SK-N-SH treated with all-trans-retinoic acid at 6 μM for 48 hours (cell line): ENCODE data around the gene CCM2.

Experiments used
- ATAC-seq: fragments of 200-7000 bp; cut with Tn5 transposase; 3 replicates; pipeline ENCODE4 v1.9.1; 2020; ENCODE audit warnings: mild to moderate bottlenecking, moderate library complexity
- ARNTL ChIP-seq: fragments of 450-650 bp; formaldehyde crosslinking; IDR thresholded peaks from 2 replicates; pipeline ENCODE4 v1.5.0; 2020; ENCODE audit warnings: low read depth, mild to moderate bottlenecking, moderate library complexity, borderline replicate concordance
- BACH2 ChIP-seq: fragments of 250-450 bp; sonication (Bioruptor Pico); IDR thresholded peaks from 2 replicates; pipeline ENCODE4 v1.9.0; 2021; ENCODE audit warnings: mild to moderate bottlenecking, borderline replicate concordance
- CREB5 ChIP-seq: fragments of 250-450 bp; sonication (Bioruptor Pico); IDR thresholded peaks from 2 replicates; pipeline ENCODE4 v1.5.1; 2020; ENCODE audit warnings: low read depth, mild to moderate bottlenecking, moderate library complexity
- CSDC2 ChIP-seq: fragments of 250-450 bp; sonication (Bioruptor Pico); IDR thresholded peaks from 2 replicates; pipeline ENCODE4 v1.5.0; 2020; ENCODE audit warnings: mild to moderate bottlenecking, moderate library complexity
- ESRRG ChIP-seq: fragments of 250-450 bp; sonication (Bioruptor Pico); IDR thresholded peaks from 2 replicates; pipeline ENCODE4 v1.6.1; 2021; ENCODE audit warnings: mild to moderate bottlenecking
- GLIS3 ChIP-seq: fragments of 250-450 bp; sonication (Bioruptor Pico); IDR thresholded peaks from 2 replicates; pipeline ENCODE4 v1.5.0; 2020; ENCODE audit warnings: mild to moderate bottlenecking, moderate library complexity
- OSR1 ChIP-seq: fragments of 250-450 bp; sonication (Bioruptor Pico); IDR thresholded peaks from 2 replicates; pipeline ENCODE4 v1.8.0; 2022; ENCODE audit warnings: moderate library complexity, mild to moderate bottlenecking, inconsistent platforms
- PATZ1 ChIP-seq: fragments of 250-450 bp; sonication (Bioruptor Pico); IDR thresholded peaks from 2 replicates; pipeline ENCODE4 v1.8.0; 2020; ENCODE audit warnings: mild to moderate bottlenecking, moderate library complexity, borderline replicate concordance
- RARB ChIP-seq: fragments of 250-450 bp; sonication (Bioruptor Pico); IDR thresholded peaks from 2 replicates; pipeline ENCODE4 v1.8.0; 2021; ENCODE audit warnings: mild to moderate bottlenecking, moderate library complexity
- SNAI2 ChIP-seq: fragments of 250-450 bp; sonication (Bioruptor Pico); IDR thresholded peaks from 2 replicates; pipeline ENCODE4 v1.5.0; 2020; ENCODE audit warnings: mild to moderate bottlenecking, moderate library complexity
- TCF4 ChIP-seq: fragments of 250-450 bp; sonication (Bioruptor Pico); IDR thresholded peaks from 2 replicates; pipeline ENCODE4 v1.8.0; 2021; ENCODE audit warnings: mild to moderate bottlenecking, moderate library complexity, borderline replicate concordance
- TOX ChIP-seq: fragments of 250-450 bp; sonication (Bioruptor Pico); IDR thresholded peaks from 2 replicates; pipeline ENCODE4 v1.8.0; 2021; ENCODE audit warnings: mild to moderate bottlenecking, moderate library complexity, borderline replicate concordance
- TSHZ2 ChIP-seq: fragments of 250-450 bp; sonication (Bioruptor Pico); IDR thresholded peaks from 2 replicates; pipeline ENCODE4 v1.5.0; 2020; ENCODE audit warnings: mild to moderate bottlenecking, moderate library complexity
- ZC3H10 ChIP-seq: fragments of 250-450 bp; sonication (Bioruptor Pico); IDR thresholded peaks from 2 replicates; pipeline ENCODE4 v1.5.1; 2021; ENCODE audit warnings: mild to moderate bottlenecking, moderate library complexity
- ZFP3 ChIP-seq: fragments of 250-450 bp; sonication (Bioruptor Pico); IDR thresholded peaks from 2 replicates; pipeline ENCODE4 v1.5.0; 2020; ENCODE audit warnings: mild to moderate bottlenecking, moderate library complexity
- ZFP30 ChIP-seq: fragments of 450-650 bp; formaldehyde crosslinking; IDR thresholded peaks from 2 replicates; pipeline ENCODE4 v1.5.0; 2022; ENCODE audit warnings: mild to moderate bottlenecking, moderate library complexity
- ZNF565 ChIP-seq: fragments of 450-650 bp; formaldehyde crosslinking; conservative IDR thresholded peaks from 2 replicates; pipeline ENCODE4 v1.5.0; 2020; ENCODE audit warnings: low read depth, mild to moderate bottlenecking, moderate library complexity
- ZNF70 ChIP-seq: fragments of 450-650 bp; formaldehyde crosslinking; IDR thresholded peaks from 2 replicates; pipeline ENCODE4 v1.5.0; 2020; ENCODE audit warnings: mild to moderate bottlenecking, moderate library complexity
- ZNF8 ChIP-seq: fragments of 450-650 bp; formaldehyde crosslinking; IDR thresholded peaks from 2 replicates; pipeline ENCODE4 v1.5.0; 2020; ENCODE audit warnings: mild to moderate bottlenecking, moderate library complexity

The CCM2 gene

GRCh38 chr7:45078125-45078681 lies 78.2 kb downstream of the CCM2 start:
- no peak for ATAC-seq
- no peak for TF ChIP-seq TOX
- TF ChIP-seq ZNF565, result no peak
- no peak for TF ChIP-seq ARNTL (CRISPR knock-in tag)
- no peak for TF ChIP-seq BACH2 (CRISPR knock-in tag)
- TF ChIP-seq PATZ1 (CRISPR knock-in tag), result no peak
- no peak for TF ChIP-seq TCF4 (CRISPR knock-in tag)
- TF ChIP-seq ZNF70, result no peak
- no peak for TF ChIP-seq TSHZ2 (CRISPR knock-in tag)
- no peak for TF ChIP-seq ZFP3
- no peak for TF ChIP-seq ZNF8 (CRISPR knock-in tag)
- TF ChIP-seq ZFP30 (CRISPR knock-in tag), result no peak
- no peak for TF ChIP-seq SNAI2 (CRISPR knock-in tag)
- no peak for TF ChIP-seq OSR1 (CRISPR knock-in tag)
- no peak for TF ChIP-seq GLIS3 (CRISPR knock-in tag)
- TF ChIP-seq RARB, result no peak

DNA sequence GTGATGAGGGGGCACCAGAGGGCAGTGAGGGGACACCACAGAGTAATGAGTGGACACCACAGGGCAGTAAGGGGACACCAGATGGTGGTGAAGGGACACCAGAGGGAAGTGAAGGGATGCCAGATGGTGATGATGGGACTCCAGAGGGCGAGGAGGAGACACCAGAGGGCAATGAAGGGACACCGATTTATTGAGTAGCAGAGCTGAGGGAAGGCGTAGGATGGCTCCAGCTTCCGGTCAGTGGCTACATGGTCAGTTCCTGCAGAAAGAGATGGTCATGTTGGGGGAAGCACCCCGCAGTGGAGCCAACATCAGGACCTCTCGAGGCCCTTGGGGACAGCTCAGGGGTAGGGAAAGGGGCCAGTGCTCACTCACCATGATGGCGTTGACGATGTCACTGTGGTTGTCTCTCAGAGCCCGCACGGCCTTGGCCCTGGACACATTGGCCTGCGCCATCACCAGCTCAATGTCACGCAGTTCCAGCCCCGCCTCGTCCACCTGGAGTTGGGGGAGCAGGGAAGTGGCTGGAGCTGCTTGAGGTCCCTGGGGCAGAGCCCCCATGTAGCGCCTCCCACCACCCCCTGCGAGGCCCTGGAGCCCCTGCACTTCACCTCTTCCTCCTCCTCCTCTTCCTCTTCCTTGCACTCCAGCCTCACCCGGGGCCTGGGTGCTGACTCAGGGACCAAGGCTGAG lies 80.4 kb downstream of the CCM2 start:
- TF ChIP-seq TOX (no peak), TCF4 (CRISPR knock-in tag) (no peak), ZC3H10 (CRISPR knock-in tag) (no peak)
- TF ChIP-seq, all 23 proteins: peak for 0
- ATAC-seq, result peak; percentile 8

DNA sequence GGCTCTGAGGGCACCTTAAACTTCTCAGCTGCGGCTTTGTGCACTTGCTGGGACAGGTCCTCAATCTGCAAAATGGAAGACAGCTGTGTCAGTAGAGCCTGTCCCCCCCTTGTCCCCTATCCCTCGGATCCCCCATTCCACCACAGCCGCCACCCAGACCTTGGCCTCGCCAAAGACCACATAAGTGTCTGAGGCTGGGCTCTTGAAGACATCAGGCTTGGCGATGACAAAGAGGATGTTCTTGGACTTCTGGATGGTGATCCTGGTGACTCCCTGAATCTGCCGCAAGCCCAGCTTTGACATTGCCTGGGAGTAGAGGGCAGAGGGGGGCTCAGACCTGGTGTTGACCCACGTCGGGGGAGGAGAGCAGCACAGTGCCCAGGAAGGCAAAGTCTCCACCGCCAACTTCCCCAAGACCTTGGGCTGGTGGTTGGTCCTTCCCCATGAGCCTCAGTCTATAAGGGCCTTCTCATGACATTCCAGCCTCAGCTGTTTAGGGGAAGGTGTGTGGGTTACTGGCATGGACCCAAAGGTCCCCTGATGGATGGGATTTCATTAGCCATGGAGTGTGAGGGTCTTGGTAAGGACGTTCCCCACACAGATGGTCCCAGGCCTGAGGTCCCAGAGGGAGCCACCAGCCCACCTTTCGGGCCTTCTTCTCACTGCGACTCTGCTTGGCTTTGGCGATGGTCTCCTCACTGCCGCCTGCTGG lies 81.1 kb downstream of the CCM2 start:
- TF ChIP-seq CREB5 (CRISPR knock-in tag) (no peak), CSDC2 (CRISPR knock-in tag) (no peak)
- ATAC-seq, result peak; percentile 5; the same call in 2 of the 3 replicates

- no peak for TF ChIP-seq ARNTL (CRISPR knock-in tag)
- no peak for TF ChIP-seq ESRRG
- no peak for TF ChIP-seq ZNF565
These were observed 81.6 kb downstream of the CCM2 start for GRCh38 chr7:45081670-45081974.

DNA sequence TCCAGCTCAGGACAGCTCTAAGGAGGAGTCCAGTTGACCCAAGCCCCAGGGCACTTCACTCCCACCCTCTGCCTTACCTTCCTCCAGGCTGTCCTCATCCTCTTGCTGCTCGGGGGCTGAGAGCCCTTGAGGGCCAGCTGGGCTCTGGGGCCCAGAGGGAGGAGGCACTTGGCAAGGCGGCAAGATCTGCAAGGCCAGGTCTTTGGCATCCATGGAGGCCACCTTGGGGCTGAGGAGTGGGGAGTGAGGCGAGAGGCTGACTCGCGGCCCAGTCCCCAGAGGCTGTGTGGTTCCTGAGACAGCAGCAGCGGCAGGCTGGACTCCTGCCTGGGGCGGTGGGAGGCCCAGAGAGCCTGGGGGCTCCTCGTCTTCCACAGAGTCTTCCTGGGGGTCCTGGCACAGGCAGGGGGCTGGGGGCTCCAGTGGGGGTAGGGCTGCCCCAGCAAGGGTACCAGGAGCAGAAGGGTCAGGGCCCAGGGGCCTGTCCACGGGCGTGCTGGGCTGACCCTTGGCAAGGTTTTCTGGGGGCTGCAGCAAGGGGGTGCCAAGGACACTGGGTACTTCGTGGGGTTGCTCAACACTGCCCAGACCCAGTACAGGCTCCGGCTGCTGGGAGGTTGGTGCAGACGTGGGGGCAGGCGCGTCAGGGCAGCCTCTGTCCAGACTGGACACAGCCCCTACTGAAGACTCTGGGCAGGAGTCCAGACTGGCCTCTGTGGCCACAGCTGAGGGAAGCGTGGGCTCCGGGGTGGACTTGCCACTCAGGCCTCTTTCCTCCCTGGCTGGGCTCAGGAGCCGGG lies 82.2 kb downstream of the CCM2 start:
- TF ChIP-seq ZFP30 (CRISPR knock-in tag) (no peak), TSHZ2 (CRISPR knock-in tag) (no peak)
- peak; percentile 10 for ATAC-seq

More at GRCh38 chr7:45081670-45081974, 81.6 kb downstream of the CCM2 start:
- peak; percentile 4 for ATAC-seq
